GM10847 (cell line): ENCODE results near the gene SSBP2.

ENCODE experiments used
- POLR2A ChIP-seq: IDR thresholded peaks from 2 replicates; pipeline ENCODE4 v1.6.1; 2011; ENCODE audit not compliant: insufficient read length; ENCODE audit errors: extremely low read depth

Gene SSBP2

DNA sequence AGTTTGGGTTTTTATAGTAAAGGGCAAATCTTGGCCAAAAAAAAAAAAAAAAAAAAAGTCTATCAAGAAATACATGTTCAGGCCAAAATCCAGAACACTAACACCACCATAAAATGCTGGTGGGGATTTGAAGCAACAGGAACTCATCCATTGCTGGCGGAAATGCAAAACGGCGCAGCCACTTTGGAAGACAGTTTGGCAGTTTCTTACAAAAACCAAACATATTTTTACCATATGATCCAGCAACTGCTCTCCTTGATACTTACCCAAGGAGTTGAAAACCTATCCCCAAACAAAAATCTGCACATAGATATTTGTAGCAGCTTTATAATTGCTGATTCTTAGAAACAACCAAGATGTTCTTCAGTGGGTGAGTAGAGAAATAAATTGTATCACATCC, 203.9 kb downstream of the SSBP2 start:
- TF ChIP-seq POLR2A: no peak

DNA sequence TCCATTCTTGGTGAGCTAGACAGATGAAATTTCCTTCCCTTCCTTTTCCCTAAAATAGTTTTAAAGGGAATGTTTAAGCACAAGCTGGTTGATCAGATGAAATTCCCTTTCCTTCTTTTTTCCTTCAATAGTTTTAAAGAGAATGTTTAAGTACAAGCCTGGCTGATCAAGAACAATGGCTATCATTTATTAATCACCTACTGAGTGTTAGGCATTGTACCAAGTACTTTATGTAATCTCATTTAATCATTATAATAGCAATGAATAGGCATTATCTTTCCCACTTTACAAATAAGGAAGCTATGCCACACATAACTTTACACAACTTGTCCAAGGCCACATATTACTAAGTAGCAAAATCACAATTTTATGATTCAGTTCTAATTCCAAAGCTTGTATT, 205.0 kb downstream of the SSBP2 start:
- TF ChIP-seq POLR2A: no peak

DNA sequence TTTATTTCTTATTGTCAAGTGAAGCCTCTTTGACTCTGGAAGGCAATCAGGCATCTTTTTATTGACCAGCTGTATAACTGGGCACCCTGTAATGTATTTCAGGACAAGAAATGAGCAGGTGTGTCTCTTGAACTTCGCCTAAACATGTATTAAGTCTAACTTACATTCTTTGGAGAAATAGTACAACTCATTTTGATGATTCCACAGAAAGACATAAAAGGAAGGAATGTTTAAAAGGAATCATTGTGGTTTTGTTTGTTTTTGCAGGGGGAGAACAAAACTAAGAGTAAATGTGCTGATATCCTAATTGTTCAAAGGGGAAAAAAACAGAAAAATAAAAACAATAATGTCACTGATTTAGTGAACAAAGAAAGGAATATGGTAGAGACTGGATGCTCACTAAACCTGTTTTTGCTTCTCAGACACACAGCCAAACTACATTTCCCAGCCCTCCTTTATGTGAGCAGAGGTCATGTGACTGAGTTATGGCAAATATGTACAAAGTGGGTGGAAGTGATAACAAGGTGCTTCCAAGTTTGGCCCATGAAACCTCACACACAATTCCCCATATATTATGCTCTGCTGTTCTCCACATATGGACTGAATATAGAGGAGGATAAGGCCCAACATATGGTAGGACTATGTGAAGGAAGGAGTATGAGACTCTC, 206.4 kb downstream of the SSBP2 start:
- no peak for TF ChIP-seq POLR2A

DNA sequence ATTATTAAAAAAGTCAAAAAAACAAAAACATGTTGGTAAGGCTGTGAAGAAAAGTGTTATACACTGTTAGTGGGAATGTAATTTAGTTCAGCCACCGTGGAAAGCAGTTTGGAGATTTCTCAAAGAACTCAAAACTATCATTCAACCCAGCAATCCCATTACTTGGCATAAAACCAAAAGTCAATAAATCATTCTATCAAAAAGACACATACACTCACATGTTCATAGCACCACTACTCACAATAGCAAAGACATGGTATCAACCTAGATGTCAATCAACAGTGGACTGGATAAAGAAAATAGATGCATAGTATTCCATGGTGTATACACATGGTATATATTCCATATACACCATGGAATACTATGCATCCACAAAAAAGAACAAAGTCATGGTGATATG, 208.7 kb downstream of the SSBP2 start:
- TF ChIP-seq POLR2A: no peak

DNA sequence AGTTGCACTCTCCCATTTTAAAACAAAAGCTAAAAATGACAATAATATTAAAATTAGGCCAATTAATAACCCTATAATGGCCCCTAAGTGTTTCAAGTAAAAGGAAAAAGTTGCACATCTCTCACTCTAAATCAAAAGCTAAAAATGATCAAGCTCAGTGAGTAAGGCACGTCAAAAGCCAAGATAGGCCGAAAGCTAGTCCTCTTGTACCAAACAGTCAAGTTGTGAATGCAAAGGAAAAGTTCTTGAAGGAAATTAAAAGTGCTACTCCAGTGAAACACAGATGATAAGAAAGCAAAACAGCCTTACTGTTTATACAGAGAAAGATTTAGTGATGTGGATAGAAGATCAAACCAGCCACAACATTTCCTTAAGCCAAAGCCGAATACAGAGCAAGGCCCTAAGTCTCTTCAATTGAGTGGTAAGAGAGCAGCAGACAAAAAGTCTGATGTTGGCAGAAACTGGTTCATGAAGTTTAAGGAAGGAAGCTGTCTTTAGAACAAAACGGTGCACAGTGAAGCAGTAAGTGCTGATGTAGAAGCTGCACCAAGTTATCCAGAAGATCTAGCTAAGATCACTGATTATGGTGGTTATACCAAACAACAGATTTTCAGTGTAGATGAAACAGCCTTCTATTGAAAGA, 212.9 kb downstream of the SSBP2 start:
- TF ChIP-seq POLR2A: no peak

DNA sequence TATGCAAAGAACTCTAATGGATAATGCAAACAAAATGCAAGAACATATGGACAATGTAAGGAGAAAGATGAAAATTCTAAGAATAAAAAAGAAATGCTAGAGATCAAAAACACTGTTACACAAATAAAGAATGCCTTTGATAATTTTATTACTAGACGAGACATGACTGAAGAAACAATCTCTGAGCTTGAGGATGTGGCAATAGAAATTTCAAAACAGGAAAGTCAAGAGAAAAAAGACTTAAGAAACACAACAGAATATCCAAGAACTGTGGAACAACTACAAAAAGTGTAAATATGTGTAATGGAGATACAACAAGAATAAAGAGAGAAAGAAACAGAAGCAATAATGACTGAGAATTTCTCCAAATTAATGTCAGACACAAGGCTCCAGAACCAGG, 216.5 kb downstream of the SSBP2 start:
- no peak for TF ChIP-seq POLR2A

DNA sequence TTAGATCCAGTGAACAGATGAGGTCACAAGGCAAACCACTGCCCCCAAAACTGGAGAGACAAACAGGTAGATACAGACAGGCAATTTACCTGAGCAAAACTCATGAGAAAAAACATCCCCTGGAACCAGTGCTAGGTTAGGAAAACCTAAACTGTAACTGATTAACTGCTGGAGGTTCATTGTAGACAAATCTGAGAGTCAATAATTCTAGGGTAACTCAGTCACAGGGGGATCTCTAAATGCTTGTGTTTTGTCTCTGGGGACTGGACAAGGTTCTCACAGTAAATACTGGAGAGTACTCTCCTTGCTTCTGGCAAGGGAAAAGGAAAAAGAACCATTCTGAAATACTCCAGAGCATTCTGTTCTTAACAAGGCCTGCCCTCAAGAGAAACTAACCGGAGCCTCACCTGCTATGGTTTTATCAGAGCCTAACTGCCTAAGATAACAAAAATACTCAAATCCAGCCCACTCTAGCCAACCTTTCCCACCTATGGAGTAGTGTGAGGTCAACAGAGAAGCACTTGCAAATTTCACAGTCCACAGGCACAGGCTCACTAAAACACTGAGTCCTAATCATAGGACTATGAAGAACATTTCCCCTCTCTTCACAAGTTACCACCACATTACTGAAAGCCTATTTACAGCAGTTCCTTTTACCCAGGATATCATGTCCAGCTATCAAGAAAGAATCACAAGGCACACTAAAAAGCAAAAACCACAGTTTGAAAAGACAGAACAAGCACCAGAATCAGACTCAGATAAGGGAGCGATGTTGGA, 217.1 kb downstream of the SSBP2 start:
- TF ChIP-seq POLR2A: no peak

DNA sequence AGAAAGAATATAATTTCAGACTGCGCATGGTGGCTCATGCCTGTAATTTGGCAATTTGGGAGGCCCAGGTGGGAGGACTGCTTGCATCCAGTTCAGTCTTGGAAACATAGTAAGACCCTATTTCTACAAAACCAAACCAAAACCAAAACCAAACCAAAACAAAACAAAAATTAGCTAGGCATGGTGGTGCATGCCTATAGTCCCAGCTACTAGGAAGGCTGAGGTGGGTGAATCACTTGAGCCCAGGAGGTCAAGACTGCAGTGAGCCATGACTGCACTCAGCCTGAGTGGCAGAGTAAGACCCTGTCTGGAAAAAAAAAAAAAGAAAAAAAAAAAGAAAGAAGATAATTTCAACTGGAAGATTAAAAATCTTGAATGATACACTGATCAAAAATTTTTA, 220.0 kb downstream of the SSBP2 start:
- TF ChIP-seq POLR2A: no peak

DNA sequence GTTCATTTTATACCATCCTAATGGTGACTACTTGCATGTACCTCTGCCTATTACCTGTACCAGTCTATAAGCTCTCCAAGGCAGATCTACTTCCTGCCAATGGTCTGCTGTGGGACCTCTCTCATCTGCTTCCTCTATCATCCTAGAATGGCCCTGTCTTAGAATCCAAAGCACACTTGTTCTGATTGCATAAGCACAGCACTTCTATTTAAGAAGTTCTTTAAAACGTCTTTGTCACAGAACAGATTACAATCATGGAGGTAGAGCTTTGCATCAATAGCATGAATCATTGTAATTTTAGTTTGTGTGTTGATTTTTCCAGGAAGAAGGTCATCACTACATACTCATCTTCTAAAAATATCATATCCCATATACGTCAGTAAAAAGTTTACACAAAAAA, 225.2 kb downstream of the SSBP2 start:
- no peak for TF ChIP-seq POLR2A

DNA sequence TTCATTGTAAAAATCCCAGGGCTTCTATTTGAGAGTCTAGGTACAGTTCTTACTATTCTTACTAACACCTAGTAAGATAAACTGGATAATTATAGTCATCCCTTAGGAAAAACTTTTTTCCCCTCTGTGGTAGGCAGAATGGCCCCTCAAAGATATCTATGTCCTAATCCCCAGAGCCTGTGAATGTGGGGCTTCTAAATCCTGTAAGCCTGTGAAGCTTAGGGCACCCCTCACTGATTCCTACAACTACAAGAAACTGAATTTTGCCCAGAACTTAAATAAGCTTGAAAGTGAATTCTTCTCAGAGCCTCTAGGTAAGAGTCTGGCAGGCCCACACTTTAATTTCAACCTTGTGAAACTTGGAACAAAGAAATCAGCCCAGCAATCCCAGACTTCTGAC, 226.9 kb downstream of the SSBP2 start:
- TF ChIP-seq POLR2A: no peak

DNA sequence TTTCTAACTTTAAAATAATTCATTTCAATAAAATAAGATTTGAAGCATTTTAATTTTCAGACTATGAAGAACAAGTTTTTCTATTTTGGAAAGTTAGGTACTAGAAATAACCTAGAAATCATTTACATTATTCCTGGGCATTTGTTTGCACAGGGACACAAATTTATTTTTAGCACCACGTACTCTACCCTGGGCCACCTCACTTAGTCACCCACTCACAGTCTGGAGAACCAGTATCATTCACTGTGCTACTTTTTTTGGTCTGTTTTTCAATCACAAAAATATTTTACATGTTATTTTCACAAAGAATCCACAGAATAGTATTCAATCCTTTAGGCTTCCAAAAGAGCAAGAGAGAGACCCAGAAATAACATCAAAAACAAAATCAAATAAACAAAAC, 228.3 kb downstream of the SSBP2 start:
- TF ChIP-seq POLR2A: no peak

DNA sequence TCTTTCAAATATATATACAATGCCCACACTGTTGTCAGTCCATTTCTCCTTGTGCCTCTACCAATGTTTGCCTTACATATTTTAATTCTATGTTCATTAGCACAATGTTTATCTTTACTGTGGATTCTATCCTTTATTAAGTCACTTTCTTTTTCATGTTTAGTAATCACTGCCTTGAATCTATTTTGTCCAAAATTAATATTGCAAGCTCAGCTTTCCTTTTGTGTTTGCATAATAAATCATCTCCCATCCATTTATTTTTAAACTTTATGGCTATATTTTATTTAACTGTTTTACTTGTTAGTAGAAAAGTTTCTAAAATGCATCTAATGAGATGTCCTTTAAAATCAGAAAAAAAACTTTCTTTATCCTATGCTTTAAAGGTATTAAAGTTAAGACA, 230.1 kb downstream of the SSBP2 start:
- no peak for TF ChIP-seq POLR2A

DNA sequence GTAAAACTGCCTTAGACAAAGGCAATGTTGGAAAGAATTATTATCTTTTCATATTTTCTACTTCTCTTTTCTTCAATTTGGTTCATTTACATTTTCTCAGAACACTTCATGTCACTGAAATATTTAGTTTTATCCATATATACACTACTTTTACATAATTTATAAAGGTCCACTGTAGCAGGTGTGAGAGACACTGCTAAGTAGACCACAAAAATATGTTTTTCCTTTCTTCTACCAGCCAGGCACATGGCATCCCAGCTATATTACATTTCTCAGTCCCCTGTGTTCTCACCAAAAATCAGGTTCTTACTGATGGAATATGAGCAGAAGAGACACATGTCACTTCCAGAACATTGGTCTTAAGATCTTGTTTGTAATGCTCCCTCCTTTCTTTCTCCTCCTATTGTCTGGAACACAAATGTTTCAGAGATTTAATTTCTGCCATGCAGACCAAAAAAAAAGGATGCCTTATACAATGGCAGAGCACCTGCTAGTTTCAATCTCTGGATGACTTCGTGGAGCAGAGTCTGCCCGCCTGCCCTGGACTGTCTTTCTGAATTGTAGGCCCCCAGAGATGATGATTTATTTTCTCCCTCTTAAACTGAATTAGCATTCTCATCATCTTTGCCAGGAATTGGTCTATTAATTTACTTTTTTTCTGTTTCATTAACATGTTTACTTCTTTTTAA, 231.5 kb downstream of the SSBP2 start:
- TF ChIP-seq POLR2A: no peak

DNA sequence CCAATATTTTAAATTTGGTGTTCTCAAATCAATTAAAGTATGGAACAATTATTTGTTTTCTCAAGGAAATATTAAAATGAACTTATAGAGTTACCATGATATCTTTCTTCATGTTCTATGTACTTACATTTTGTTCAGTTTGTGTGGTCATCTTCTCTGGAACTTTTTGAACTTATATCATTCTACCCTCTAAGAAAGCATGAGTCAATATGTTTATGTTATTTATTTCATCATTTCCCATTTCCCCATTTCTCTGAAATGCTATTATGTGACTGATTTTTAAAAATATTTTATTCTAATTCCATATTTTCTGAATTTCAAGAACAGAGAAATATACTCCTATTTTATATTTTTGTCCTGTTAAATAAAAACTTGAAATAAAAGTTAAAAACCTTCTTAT, 233.4 kb downstream of the SSBP2 start:
- TF ChIP-seq POLR2A: no peak

DNA sequence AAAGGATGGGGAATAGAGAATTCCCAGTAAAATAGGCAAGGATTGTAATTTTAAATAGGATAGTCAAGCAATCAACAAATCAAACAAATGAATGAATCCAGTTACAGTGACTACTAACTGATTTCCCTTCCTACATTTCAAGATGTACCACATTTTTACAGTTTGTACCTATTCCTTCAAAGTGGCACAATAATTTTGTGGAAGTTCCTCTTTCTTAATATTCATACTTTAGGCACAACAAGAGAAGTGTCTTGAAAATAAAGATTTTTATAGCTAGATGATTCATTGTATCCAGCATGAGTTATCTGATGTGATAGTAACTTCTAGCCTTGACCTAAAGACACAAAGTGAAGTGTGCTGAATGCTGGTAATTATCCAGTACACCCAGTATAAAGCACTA, 234.8 kb downstream of the SSBP2 start:
- TF ChIP-seq POLR2A: no peak

DNA sequence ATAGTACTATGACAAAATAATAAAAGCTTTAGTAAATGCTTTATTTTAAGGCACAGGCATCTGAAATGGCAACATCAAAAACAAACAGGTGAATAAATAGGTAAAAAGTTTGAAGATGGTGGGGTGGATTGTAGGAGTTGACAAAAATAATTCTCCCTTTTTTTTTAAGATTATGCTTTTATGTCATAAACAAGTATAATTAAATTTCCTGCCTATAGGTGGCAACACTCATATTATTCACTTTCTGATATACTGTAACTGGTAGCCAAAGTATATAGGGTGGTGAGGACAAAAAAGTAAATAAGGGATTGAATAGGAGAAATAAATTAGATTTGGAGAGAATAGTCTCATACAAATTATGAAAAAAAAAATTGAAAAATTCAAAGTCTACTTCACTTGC, 236.9 kb downstream of the SSBP2 start:
- no peak for TF ChIP-seq POLR2A

DNA sequence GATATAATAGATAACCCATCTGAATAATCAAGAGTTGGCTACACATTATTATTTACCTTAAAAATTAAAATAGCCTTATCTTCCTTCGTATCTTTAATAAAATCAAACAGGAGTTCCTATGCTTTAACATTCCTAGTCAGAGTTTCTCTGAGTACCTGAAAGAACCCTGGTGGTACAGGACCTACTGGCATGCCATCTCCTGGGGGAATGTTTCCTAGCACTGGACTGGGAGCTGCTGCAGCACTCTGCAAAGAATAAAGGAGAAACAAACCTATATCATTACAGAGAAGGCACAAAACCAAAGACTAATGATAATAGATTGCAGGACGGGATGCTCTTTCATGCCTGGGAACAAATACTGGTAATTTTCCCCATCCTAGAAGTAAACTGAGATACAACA, 237.4 kb downstream of the SSBP2 start:
- TF ChIP-seq POLR2A: no peak
